Measurements from ENCODE around the gene SLC27A2. TPM values are rescaled to one million over a fixed set of nuclear protein-coding genes. Genes with fewer than 3 reads are reported as not detected.

The SLC27A2 gene
- total and polyA plus RNA-seq, 2 donors (not counting 1 experiment from before 2014, with no cell fraction given) = 0.49 to 0.66 TPM

DNA sequence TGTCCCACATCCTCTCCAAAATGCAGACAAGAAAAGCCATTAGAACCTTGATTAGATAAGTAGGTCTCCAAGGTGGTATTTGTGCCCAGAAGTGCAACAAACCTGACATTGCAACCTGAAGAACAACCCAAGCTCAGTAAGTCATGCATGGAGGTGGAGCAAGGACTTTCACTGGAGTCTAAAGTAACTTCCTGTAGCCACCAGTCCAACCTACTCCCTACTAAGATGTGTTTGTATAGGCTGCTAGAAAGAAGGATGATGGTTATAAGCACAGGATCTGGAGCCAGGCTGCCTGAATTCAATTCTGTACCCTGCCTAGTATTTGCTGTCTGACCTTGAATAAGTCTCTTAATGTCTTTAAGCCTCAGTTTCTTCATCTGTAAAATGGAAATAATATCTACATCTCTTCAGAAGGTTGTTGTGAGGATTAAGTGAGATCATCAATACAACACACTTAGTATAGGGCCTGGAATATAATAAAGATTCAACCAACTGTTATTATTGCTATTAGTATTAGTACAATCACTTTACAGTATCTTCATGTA lies 51.3 kb downstream of the SLC27A2 start:
- no peaks in the 10 kb centered on the region for H3K9me3 ChIP-seq (ENCODE audit: control insufficient read depth, insufficient read depth, low read depth, low read length)
- no peak overlapping the region for H3K9ac ChIP-seq (ENCODE audit: insufficient read depth, low read length)
- no peaks in the 10 kb centered on the region for H4K20me1 ChIP-seq (ENCODE audit: control insufficient read depth, extremely low read depth, insufficient read depth, low read length)
- H2AFZ ChIP-seq (ENCODE audit: low read length) = no peak overlapping the region
- H3K36me3 ChIP-seq (ENCODE audit: control insufficient read depth, insufficient read depth, low read length) = no peaks in the 10 kb centered on the region
- TF ChIP-seq, protein P1, sequence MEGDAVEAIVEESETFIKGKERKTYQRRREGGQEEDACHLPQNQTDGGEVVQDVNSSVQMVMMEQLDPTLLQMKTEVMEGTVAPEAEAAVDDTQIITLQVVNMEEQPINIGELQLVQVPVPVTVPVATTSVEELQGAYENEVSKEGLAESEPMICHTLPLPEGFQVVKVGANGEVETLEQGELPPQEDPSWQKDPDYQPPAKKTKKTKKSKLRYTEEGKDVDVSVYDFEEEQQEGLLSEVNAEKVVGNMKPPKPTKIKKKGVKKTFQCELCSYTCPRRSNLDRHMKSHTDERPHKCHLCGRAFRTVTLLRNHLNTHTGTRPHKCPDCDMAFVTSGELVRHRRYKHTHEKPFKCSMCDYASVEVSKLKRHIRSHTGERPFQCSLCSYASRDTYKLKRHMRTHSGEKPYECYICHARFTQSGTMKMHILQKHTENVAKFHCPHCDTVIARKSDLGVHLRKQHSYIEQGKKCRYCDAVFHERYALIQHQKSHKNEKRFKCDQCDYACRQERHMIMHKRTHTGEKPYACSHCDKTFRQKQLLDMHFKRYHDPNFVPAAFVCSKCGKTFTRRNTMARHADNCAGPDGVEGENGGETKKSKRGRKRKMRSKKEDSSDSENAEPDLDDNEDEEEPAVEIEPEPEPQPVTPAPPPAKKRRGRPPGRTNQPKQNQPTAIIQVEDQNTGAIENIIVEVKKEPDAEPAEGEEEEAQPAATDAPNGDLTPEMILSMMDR (conservative IDR thresholded peaks at IDR 0.05 in 1 of 2, IDR thresholded peaks at IDR 0.05 in 1 of 2; ENCODE audit: low read depth in 1 of 2, low read length in 2 of 2) = no peak
- TF ChIP-seq EZH2 (IDR thresholded peaks at IDR 0.05; ENCODE audit: low read length, missing control alignments) = no peak
- H3K27me3 ChIP-seq (ENCODE audit: control insufficient read depth, insufficient read depth, low read length) = no peaks in the 10 kb centered on the region
- no peak overlapping the region for H3K4me3 ChIP-seq (replicated peaks in 1 of 4; ENCODE audit: control extremely low read depth in 1 of 4, insufficient read depth in 1 of 4, low read depth in 3 of 4, low read length in 4 of 4)
- H3K27ac ChIP-seq (ENCODE audit: insufficient read depth, low read length) = no peak overlapping the region
- no peaks in the 10 kb centered on the region for H3K4me1 ChIP-seq (ENCODE audit: control insufficient read depth, extremely low read depth, insufficient read depth, low read length)
- H3K4me2 ChIP-seq (ENCODE audit: extremely low read depth, insufficient read depth, low read length) = no peak overlapping the region
- H3K79me2 ChIP-seq (ENCODE audit: control insufficient read depth, insufficient read depth, low read length) = no peaks in the 10 kb centered on the region
- DNase-seq (ENCODE audit: low read depth in 2 of 2) = no peak

DNA sequence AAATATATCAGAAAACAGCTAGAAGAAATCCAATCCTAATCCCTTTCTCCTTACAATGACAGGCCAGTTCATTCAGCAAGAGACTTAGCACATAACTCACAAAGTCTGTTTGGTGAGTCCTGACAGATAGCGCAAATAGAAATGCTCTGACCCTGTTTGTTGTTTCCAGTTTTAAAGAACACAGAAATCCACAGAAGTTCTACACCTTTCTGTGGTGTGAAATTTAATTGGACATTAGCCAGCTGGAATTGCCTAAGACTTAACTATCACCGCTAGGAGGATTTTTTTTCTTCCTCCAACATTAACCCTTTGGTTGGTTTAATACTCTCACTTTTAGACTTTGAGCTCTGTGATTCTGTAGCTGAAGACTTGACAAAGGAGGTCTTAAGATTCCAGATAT lies 52.8 kb downstream of the SLC27A2 start:
- Histone ChIP-seq H3K36me3 (ENCODE audit: control insufficient read depth, insufficient read depth, low read length) (no peaks in the 10 kb centered on the region), H3K4me3 (replicated peaks in 1 of 4; ENCODE audit: control extremely low read depth in 1 of 4, insufficient read depth in 1 of 4, low read depth in 3 of 4, low read length in 4 of 4) (no peak overlapping the region), H3K4me1 (ENCODE audit: control insufficient read depth, extremely low read depth, insufficient read depth, low read length) (no peaks in the 10 kb centered on the region), H3K27ac (ENCODE audit: insufficient read depth, low read length) (no peak overlapping the region), H3K9me3 (ENCODE audit: control insufficient read depth, insufficient read depth, low read depth, low read length) (no peaks in the 10 kb centered on the region), H3K9ac (ENCODE audit: insufficient read depth, low read length) (no peak overlapping the region), H4K20me1 (ENCODE audit: control insufficient read depth, extremely low read depth, insufficient read depth, low read length) (no peaks in the 10 kb centered on the region), H2AFZ (ENCODE audit: low read length) (no peak overlapping the region), H3K27me3 (ENCODE audit: control insufficient read depth, insufficient read depth, low read length) (no peaks in the 10 kb centered on the region), H3K4me2 (ENCODE audit: extremely low read depth, insufficient read depth, low read length) (no peak overlapping the region), H3K79me2 (ENCODE audit: control insufficient read depth, insufficient read depth, low read length) (no peaks in the 10 kb centered on the region)
- no peak for DNase-seq (ENCODE audit: low read depth in 2 of 2)
- TF ChIP-seq EZH2 (IDR thresholded peaks at IDR 0.05; ENCODE audit: low read length, missing control alignments) = no peak
- TF ChIP-seq, protein P1 (conservative IDR thresholded peaks at IDR 0.05 in 1 of 2, IDR thresholded peaks at IDR 0.05 in 1 of 2; ENCODE audit: low read depth in 1 of 2, low read length in 2 of 2) = no peak

DNA sequence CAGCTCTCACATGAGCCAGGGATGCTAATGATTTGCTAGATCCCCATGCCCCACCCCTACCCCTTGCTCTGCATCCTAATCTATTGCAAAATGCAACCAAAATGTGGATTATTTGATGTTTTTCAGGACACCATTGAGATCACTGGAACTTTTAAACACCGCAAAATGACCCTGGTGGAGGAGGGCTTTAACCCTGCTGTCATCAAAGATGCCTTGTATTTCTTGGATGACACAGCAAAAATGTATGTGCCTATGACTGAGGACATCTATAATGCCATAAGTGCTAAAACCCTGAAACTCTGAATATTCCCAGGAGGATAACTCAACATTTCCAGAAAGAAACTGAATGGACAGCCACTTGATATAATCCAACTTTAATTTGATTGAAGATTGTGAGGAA lies 53.8 kb downstream of the SLC27A2 start:
- TF ChIP-seq, protein P1 (conservative IDR thresholded peaks at IDR 0.05 in 1 of 2, IDR thresholded peaks at IDR 0.05 in 1 of 2; ENCODE audit: low read depth in 1 of 2, low read length in 2 of 2) = no peak
- TF ChIP-seq EZH2 (IDR thresholded peaks at IDR 0.05; ENCODE audit: low read length, missing control alignments) = no peak
- no peaks in the 10 kb centered on the region for H3K9me3 ChIP-seq (ENCODE audit: control insufficient read depth, insufficient read depth, low read depth, low read length)
- H3K36me3 ChIP-seq (ENCODE audit: control insufficient read depth, insufficient read depth, low read length) = no peaks in the 10 kb centered on the region
- H3K4me3 ChIP-seq (replicated peaks in 1 of 4; ENCODE audit: control extremely low read depth in 1 of 4, insufficient read depth in 1 of 4, low read depth in 3 of 4, low read length in 4 of 4) = no peak overlapping the region
- no peaks in the 10 kb centered on the region for H3K27me3 ChIP-seq (ENCODE audit: control insufficient read depth, insufficient read depth, low read length)
- DNase-seq (ENCODE audit: low read depth in 2 of 2) = peak in 1 of 2 donors; percentile 39
- no peak overlapping the region for H3K4me2 ChIP-seq (ENCODE audit: extremely low read depth, insufficient read depth, low read length)
- no peak overlapping the region for H2AFZ ChIP-seq (ENCODE audit: low read length)
- no peaks in the 10 kb centered on the region for H4K20me1 ChIP-seq (ENCODE audit: control insufficient read depth, extremely low read depth, insufficient read depth, low read length)
- no peak overlapping the region for H3K9ac ChIP-seq (ENCODE audit: insufficient read depth, low read length)
- H3K79me2 ChIP-seq (ENCODE audit: control insufficient read depth, insufficient read depth, low read length) = no peaks in the 10 kb centered on the region
- no peaks in the 10 kb centered on the region for H3K4me1 ChIP-seq (ENCODE audit: control insufficient read depth, extremely low read depth, insufficient read depth, low read length)
- no peak overlapping the region for H3K27ac ChIP-seq (ENCODE audit: insufficient read depth, low read length)
